A673 (cell line): Measurements from ENCODE around the gene SGCD. TPM values are rescaled to one million over a fixed set of nuclear protein-coding genes. Genes with fewer than 3 reads are reported as not detected.

Experiments
- BruUV-seq: library from RNA; stranded (reverse); fragments of 400-500 nt; replicated peaks from 2 replicates; lab custom pipeline; 2021; lab: Mats Ljungman, UMichigan
- CTCF ChIA-PET: fragments of 300-600 bp; sonication (Branson Sonifier 250); formaldehyde crosslinking; loops from one replicate; lab custom pipeline; 2022; ENCODE audit warnings: antibody characterized with exemption; lab: Charles Lee
- POLR2A ChIA-PET: fragments of 300-600 bp; sonication (Branson Sonifier 250); formaldehyde crosslinking; loops from one replicate; lab custom pipeline; 2022; ENCODE audit warnings: antibody characterized with exemption; ENCODE audit not compliant: low non-redundant PET; lab: Charles Lee
- DNase-seq: peaks from one replicate; pipeline ENCODE4 v3.0.0-alpha.2; 2015; ENCODE audit warnings: low spot score
- H3K27ac ChIP-seq: fragments of 200-600 bp; sonication (generic); 2 replicates; pipeline ENCODE4 v1.5.1; 2016; ENCODE audit warnings: mixed run types, low read depth, mild to moderate bottlenecking, mixed read lengths, antibody characterized with exemption, low read length; ENCODE audit not compliant: poor library complexity, severe bottlenecking
- H3K27me3 ChIP-seq: fragments of 200-600 bp; sonication (generic); replicated peaks from 2 replicates; pipeline ENCODE4 v1.6.1; 2017; ENCODE audit warnings: mixed run types, low read depth, mild to moderate bottlenecking, mixed read lengths, antibody characterized with exemption, low read length; ENCODE audit not compliant: insufficient read depth, poor library complexity
- H3K36me3 ChIP-seq: fragments of 200-600 bp; sonication (generic); 2 replicates; pipeline ENCODE4 v1.6.1; 2016; ENCODE audit warnings: mixed run types, mild to moderate bottlenecking, mixed read lengths, antibody characterized with exemption, low read length; ENCODE audit not compliant: insufficient read depth, poor library complexity, severe bottlenecking
- H3K4me1 ChIP-seq: fragments of 200-600 bp; sonication (generic); 2 replicates; pipeline ENCODE4 v1.6.1; 2017; ENCODE audit warnings: mixed run types, mild to moderate bottlenecking, mixed read lengths, antibody characterized with exemption, low read length; ENCODE audit not compliant: insufficient read depth, poor library complexity, severe bottlenecking
- H3K4me3 ChIP-seq: fragments of 200-600 bp; sonication (generic); 2 replicates; pipeline ENCODE4 v1.5.1; 2016; ENCODE audit warnings: low read depth, mixed run types, mild to moderate bottlenecking, mixed read lengths, low read length; ENCODE audit not compliant: poor library complexity, severe bottlenecking
- H3K9me3 ChIP-seq: fragments of 200-600 bp; sonication (generic); 2 replicates; pipeline ENCODE4 v1.6.1; 2016; ENCODE audit warnings: mixed run types, low read depth, mild to moderate bottlenecking, mixed read lengths, antibody characterized with exemption, low read length; ENCODE audit not compliant: poor library complexity, severe bottlenecking
- CTCF ChIP-seq: fragments of 300-800, 200-600 bp; sonication (generic); conservative IDR thresholded peaks from 2 replicates; pipeline ENCODE4 v1.5.1; 2017; ENCODE audit warnings: low read depth, mild to moderate bottlenecking, antibody characterized with exemption, low read length, moderate library complexity, mixed read lengths
- EZH2 ChIP-seq: fragments of 200-600 bp; sonication (generic); IDR thresholded peaks from 2 replicates; pipeline ENCODE4 v1.6.1; 2017; ENCODE audit warnings: borderline replicate concordance, low read depth, mild to moderate bottlenecking, mixed read lengths, antibody characterized with exemption, low read length; ENCODE audit not compliant: poor library complexity, severe bottlenecking
- intact Hi-C: fragments of 100-400 bp; cut with micrococcal nuclease; formaldehyde crosslinking; loops from one replicate; pipeline ENCODE4 v1.10.0; 2022; ENCODE audit not compliant: unreplicated experiment
- total RNA-seq: library from RNA; stranded (reverse); gene quantifications from 2 replicates; pipeline ENCODE4 v1.2.3, GENCODE V29; 2021

Gene SGCD
- total RNA-seq, 1 experiment from 2014 or later: 0.17 TPM

- DNase-seq: no peak
- no TSS peak for BruUV-seq
- Histone ChIP-seq H3K9me3 (no peaks in the 10 kb centered on the region), H3K4me1 (no peaks in the 10 kb centered on the region), H3K27me3 (no peaks in the 10 kb centered on the region), H3K4me3 (no peak overlapping the region), H3K36me3 (no peaks in the 10 kb centered on the region), H3K27ac (no peak overlapping the region)
- intact Hi-C loops: no loop called here
- ChIA-PET POLR2A (no interaction called here), CTCF (no interaction called here)
- TF ChIP-seq EZH2 (no peak), CTCF (no peak)
Measured at GRCh38 chr5:156402387-156402921, 75.5 kb downstream of the SGCD start.

- no peak overlapping the region for H3K4me3 ChIP-seq
- ChIA-PET POLR2A (no interaction called here), CTCF (no interaction called here)
- DNase-seq: no peak
- H3K9me3 ChIP-seq: no peaks in the 10 kb centered on the region
- no TSS peak for BruUV-seq
- TF ChIP-seq CTCF: no peak
- TF ChIP-seq EZH2: no peak
- intact Hi-C loops: no loop called here
- H3K27me3 ChIP-seq: no peaks in the 10 kb centered on the region
- H3K27ac ChIP-seq: no peak overlapping the region
- H3K36me3 ChIP-seq: no peaks in the 10 kb centered on the region
- no peaks in the 10 kb centered on the region for H3K4me1 ChIP-seq
Measured at GRCh38 chr5:156405988-156406387, 79.0 kb downstream of the SGCD start.

GRCh38 chr5:156407251-156407650 is 80.3 kb downstream of the SGCD start:
- H3K9me3 ChIP-seq: no peaks in the 10 kb centered on the region
- H3K27ac ChIP-seq: no peak overlapping the region
- POLR2A ChIA-PET: no interaction called here
- DNase-seq: no peak
- intact Hi-C loops: no loop called here
- CTCF ChIA-PET: no interaction called here
- no peaks in the 10 kb centered on the region for H3K36me3 ChIP-seq
- H3K27me3 ChIP-seq: no peaks in the 10 kb centered on the region
- H3K4me1 ChIP-seq: no peaks in the 10 kb centered on the region
- TF ChIP-seq EZH2 (no peak), CTCF (no peak)
- BruUV-seq: no TSS peak
- no peak overlapping the region for H3K4me3 ChIP-seq
